Lower leg skin (tissue), 4 donors: Measurements from ENCODE around the gene DOLK. TPM values are rescaled to one million over a fixed set of nuclear protein-coding genes. Genes with fewer than 3 reads are reported as not detected.

Source experiments
- DNase-seq, 2 donors: peaks; one replicate each; pipeline ENCODE4 v3.0.0-alpha.2; 2019; ENCODE audit warnings: low spot score in 2 of 2
- H3K4me3 ChIP-seq: fragments of 200-600 bp; sonication (generic); 2 replicates; pipeline ENCODE4 v1.5.1; 2017; ENCODE audit warnings: mild to moderate bottlenecking, low read depth; ENCODE audit not compliant: poor library complexity, severe bottlenecking
- CTCF ChIP-seq, 3 donors: fragments of 450-650 bp; IDR thresholded peaks; one replicate each; pipeline ENCODE4 v1.5.1; 2016; ENCODE audit warnings: antibody characterized with exemption in 3 of 3, mild to moderate bottlenecking in 3 of 3, moderate library complexity in 2 of 3
- POLR2A ChIP-seq, 2 donors: fragments of 450-650 bp; IDR thresholded peaks; one replicate each; pipeline ENCODE4 v1.6.1; 2016 to 2017; ENCODE audit warnings: antibody characterized with exemption in 2 of 2, mild to moderate bottlenecking in 1 of 2, moderate library complexity in 1 of 2
- WGBS, 2 donors: methylation state at CpG; one replicate each; pipeline ENCODE4 v1.1.5; 2018; 5-methylcytosine and 5-hydroxymethylcytosine counted together
- intact Hi-C: fragments of 100-400 bp; cut with DNase I; formaldehyde crosslinking; loops from one replicate; pipeline ENCODE4 v1.15.0; 2023; ENCODE audit warnings: low total_unique reads
- total RNA-seq, 4 donors: library from RNA; depleted of rRNA; stranded (reverse); fragments of >200 nt; gene quantifications; one replicate each; pipeline ENCODE4 v1.1.0, GENCODE V29; 2016

DOLK gene
- total RNA-seq, 4 donors from 2014 or later: 9.8 to 16.4 (median 11.9) TPM

- intact Hi-C loops: no loop called here
- TF ChIP-seq CTCF (IDR thresholded peaks at IDR 0.05) (no peak), POLR2A (IDR thresholded peaks at IDR 0.05) (no peak)
- DNase-seq: peak in 1 of 2 donors; percentile 78
- H3K4me3 ChIP-seq: no peak overlapping the region
- WGBS, 2 donors: 60 to 74% methylated on average over 13 to 14 of the region's 15 CpGs
Measured at GRCh38 chr9:128940271-128940921, 7.0 kb downstream of the DOLK start.

GRCh38 chr9:128937310-128938165 is 9.9 kb downstream of the DOLK start:
- intact Hi-C loops: no loop called here
- DNase-seq: peak in 1 of 2 donors; percentile 78
- WGBS, 2 donors: 48 to 75% methylated on average over 9 of the region's 9 CpGs
- H3K4me3 ChIP-seq: no peak overlapping the region
- TF ChIP-seq CTCF (IDR thresholded peaks at IDR 0.05) (no peak), POLR2A (IDR thresholded peaks at IDR 0.05) (no peak)

- peak in 1 of 2 donors; percentile 74 for DNase-seq
- no peak overlapping the region for H3K4me3 ChIP-seq
- 87 to 90% methylated on average over 11 of the region's 11 CpGs for WGBS, 2 donors
- intact Hi-C loops: no loop called here
- no peak for TF ChIP-seq CTCF (IDR thresholded peaks at IDR 0.05)
- no peak for TF ChIP-seq POLR2A (IDR thresholded peaks at IDR 0.05)
Measured at GRCh38 chr9:128936171-128936865, 11.1 kb downstream of the DOLK start.

- peak in 1 of 2 donors; percentile 39 for DNase-seq
- 93 to 94% methylated on average over 5 of the region's 5 CpGs for WGBS, 2 donors
- TF ChIP-seq POLR2A (IDR thresholded peaks at IDR 0.05): no peak
- TF ChIP-seq CTCF (IDR thresholded peaks at IDR 0.05): no peak
- no peak overlapping the region for H3K4me3 ChIP-seq
- intact Hi-C loops: no loop called here
Measured at GRCh38 chr9:128933731-128934130, 13.7 kb downstream of the DOLK start.

GRCh38 chr9:128929560-128929959 is 17.8 kb downstream of the DOLK start:
- WGBS, 2 donors: 80 to 85% methylated on average over 4 of the region's 4 CpGs
- intact Hi-C loops: loop anchor here (5.0 kb wide), 1 partner anchor 67 kb away; no protein-coding TSS in a partner anchor

More at GRCh38 chr9:128929560-128929959, 17.8 kb downstream of the DOLK start:
- H3K4me3 ChIP-seq: no peak overlapping the region
- TF ChIP-seq CTCF (IDR thresholded peaks at IDR 0.05) (no peak), POLR2A (IDR thresholded peaks at IDR 0.05) (no peak)
- no peak for DNase-seq
